Colon (tissue), 2 donors: ENCODE results near the gene KCNMB3.
A peak's percentile ranks its signal among the peaks of the same experiment; 100 is the strongest.
"Not testable (repeated sequence)": the region's sequence is repeated elsewhere in the genome, so short reads cannot be mapped to it uniquely, and the experiment has no call there.

Experiments
- FAIRE-seq: peaks from 2 replicates; lab custom pipeline; 2012; peaks lifted over from hg19 to GRCh38; lab: Jason Lieb, UNC
- donor health status: control.
- donor health status: control.

KCNMB3 gene

GRCh38 chr3:179264449-179264848 lies 13.5 kb upstream of the KCNMB3 start:
- FAIRE-seq, result no peak

DNA sequence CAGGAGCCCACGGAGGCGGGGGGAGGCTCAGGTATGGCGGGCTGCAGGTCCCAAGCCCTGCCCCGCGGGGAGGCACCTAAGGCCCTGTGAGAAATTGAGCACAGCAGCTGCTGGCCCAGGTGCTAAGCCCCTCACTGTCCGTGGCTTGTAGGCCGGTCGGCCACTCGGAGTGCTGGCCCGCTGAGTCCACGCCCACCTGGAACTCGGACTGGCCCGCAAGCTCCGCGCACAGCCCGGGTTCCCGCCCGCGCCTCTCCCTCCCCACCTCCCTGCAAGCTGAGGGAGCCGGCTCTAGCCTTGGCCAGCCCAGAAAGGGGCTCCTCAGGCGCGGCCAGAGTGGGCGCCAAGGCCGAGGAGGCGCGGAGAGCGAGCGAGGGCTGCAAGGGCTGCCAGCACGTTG lies 12.2 kb upstream of the KCNMB3 start:
- FAIRE-seq, result no peak

GRCh38 chr3:179260949-179261765 lies 10.2 kb upstream of the KCNMB3 start:
- no peak for FAIRE-seq

DNA sequence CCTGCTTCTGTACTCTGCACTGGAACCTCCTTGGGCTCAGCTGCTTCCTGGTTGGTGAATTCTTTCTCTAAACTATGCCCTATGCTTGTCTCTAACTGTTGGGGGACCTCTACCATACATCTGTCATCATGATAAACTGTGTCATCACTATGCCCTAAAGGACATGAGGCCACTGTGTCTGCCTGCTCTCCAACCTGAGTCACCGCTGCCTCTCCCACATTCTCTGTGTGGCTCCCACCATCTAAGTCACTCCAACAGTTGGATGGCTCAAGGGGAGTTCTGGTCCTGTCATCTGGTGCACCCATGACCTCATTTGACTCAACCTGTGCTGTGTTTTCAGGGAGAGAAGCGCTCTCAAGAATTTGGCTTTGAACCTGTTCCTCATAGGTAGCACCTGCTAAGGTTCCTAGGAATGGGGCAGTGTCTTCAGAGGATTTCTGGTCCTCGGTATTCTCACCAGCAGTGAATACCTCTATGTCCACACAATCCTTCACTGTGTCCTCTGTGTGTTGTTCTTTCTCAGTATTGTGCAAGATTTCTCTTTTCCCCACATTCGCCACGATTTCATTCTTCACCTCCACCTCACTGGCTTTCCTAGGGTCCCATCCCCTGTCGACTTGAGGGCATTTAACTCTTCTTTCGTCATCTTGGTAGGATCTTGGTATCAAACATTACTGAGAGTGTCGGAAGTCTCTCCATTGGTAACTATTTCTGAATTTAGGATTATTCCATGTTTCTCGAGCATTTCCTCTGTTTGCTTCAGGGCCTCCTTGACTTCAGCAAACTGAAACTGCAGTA lies 9.2 kb upstream of the KCNMB3 start:
- not testable (repeated sequence) for FAIRE-seq

DNA sequence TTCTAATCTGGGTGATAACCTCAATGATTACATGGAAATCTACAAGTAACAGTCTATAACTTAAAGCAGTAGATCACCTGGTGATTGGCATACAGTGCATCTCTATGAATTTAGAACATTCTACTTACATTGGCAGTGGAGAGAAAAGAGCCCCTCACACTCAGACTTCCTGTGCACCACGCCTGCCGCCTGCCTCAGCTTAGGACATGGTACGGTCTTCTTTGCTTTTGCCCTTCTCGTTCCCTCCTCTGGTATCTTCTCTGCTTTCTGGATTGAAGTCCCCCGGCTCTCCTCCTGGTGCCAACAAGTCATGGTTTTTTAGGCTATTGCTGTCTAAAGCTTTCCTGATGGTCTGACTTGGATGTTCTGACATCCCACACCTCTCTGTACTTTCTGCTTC lies 7.9 kb upstream of the KCNMB3 start:
- no peak for FAIRE-seq

DNA sequence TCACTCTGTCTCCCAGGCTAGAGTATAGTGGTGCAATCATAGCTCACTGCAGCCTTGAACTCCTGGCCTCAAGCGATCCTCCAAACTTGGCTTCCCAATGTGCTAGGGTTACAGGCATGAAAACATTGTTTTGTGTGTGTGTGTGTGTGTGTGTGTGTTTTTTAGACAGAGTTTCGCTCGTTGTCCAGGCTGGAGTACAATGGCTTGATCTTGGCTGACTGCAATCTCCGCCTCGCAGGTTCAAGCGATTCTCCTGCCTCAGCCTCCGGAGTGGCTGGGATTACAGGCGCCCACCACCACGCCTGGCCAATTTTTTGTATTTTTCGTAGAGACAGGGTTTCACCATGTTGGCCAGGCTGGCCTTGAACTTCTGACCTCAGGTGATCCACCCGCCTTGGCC lies 6.8 kb upstream of the KCNMB3 start:
- not testable (repeated sequence) for FAIRE-seq

DNA sequence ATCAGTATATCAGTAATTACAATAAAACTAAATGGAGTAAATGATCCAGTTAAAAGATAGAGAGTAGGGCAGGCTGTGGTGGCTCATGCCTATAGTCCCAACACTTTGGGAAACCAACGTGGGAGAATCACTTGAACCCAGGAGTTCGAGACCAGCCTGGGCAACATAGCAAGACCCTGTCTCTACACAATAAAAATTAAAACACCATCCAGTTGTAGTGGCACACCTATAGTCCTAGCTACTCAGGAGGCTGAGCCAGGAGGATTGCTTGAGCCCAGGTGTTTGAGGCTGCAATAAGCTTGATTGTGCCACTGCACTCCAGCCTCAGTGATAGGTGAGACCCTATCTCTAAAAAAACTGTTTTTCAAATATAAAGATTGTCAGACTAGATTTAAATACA lies 5.9 kb upstream of the KCNMB3 start:
- no peak for FAIRE-seq

DNA sequence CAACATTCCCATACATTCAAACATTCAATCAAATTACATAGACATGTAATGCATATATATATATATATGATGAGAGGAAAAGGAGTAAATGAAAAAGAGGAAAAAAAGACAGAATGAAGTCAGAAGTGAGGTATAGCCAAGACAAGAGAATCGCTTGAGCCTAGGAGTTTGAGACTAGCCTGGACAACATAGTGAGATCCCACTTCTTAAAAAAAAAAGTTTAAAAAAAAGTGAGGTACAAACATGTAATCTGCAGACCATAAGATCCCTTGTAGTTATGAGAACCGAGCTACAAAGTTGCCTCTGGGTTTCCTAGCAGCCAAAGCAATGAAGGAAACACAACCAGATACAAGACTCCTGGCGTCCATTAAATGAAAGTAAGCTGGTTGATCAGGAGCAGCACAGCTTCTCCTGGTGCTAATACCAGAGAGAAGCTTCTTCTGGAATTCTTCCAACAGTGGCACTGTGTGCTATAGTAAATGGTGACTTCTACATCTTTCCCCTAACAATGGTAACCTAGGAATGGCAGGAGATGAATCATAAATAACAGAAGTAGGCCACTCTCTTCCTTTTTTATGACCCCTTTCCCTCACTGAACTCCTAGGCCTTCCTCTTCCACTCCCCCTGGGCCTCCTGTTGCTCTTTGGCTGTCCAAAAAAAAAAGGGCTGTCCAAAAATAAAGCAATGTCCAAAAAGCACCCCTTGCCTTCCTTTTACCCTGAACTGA lies 3.5 kb downstream of the KCNMB3 start:
- FAIRE-seq, result no peak

- FAIRE-seq, result no peak
Measured at GRCh38 chr3:179244878-179245277, 6.0 kb downstream of the KCNMB3 start.

GRCh38 chr3:179242859-179243258 lies 8.1 kb downstream of the KCNMB3 start:
- FAIRE-seq, result not testable (repeated sequence)

DNA sequence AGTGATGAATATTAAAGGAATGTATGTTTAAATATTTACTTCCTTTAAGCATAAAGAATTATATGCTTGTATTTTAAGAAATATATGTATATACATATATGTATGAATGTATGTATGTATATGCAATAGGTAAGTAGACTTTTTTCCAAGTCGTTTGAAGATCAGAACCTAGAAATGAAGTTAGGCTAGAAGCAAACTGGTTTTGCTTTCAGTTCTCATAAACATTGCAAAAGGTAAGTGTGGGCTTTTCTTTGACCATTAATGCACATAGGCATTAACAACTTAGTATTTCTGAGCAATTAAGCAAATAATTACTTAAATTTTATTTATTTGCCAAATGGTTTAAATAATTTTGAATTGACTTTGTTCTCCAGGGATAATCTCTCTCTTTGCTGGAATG lies 10.6 kb downstream of the KCNMB3 start:
- FAIRE-seq, result peak; percentile 65

DNA sequence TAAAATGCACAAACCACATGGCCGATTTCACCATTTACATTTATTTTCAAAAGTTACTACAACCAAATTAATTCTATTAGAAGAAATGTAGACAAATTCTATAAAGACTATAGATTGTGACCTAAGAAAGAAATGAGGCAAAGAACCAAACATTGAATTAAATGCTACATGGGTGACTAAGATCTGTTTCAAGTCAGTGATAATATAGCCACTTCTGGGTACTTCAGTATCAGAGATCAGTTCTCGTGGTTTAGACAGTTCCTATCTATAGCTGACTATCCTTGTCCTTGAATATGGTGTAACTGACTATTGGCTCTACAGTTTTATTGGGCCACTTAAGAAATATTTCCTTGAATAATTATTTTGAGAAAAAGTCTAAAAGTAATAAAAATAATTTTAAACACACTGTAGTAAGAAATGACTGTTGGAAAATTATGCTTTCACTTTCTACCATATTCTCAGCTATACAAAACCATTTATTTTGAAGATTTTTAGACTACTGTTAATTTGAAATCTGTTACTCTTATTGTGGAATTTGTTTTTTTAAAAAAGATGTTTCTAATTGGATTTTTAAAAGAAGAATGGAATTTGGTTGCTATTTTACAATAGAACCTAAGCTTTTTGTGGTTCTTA lies 14.1 kb downstream of the KCNMB3 start:
- FAIRE-seq, result no peak

DNA sequence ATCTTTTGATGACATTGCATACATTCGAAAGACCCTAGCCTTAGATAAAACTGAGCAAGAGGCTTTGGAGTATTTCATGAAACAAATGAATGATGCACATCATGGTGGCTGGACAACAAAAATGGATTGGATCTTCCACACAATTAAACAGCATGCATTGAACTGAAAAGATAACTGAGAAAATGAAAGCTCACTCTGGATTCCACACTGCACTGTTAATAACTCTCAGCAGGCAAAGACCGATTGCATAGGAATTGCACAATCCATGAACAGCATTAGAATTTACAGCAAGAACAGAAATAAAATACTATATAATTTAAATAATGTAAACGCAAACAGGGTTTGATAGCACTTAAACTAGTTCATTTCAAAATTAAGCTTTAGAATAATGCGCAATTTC lies 16.7 kb downstream of the KCNMB3 start:
- FAIRE-seq, result no peak

DNA sequence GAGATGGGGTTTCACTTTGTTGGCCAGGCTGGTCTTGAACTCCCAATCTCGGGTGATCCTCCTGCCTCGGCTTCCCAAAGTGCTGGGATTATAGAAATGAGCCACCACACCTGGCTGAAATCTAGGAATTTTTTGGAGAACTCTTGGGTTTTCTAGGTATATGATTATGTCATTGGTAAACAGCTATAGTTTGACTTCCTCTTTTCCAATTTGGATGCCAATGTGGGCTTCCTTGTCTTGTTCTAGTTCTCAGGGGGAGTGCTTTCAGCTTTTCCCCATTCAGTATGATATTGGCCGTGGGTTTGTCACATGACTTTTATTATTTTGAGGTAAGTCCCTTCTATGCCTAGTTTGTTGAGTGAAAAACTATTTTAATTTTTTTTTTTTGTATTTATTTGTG lies 17.9 kb downstream of the KCNMB3 start:
- no peak for FAIRE-seq

- FAIRE-seq, result no peak
Measured at GRCh38 chr3:179229177-179229576, 21.7 kb downstream of the KCNMB3 start.

GRCh38 chr3:179227349-179227748 lies 23.6 kb downstream of the KCNMB3 start:
- FAIRE-seq, result no peak

GRCh38 chr3:179224584-179224983 lies 26.3 kb downstream of the KCNMB3 start:
- no peak for FAIRE-seq

DNA sequence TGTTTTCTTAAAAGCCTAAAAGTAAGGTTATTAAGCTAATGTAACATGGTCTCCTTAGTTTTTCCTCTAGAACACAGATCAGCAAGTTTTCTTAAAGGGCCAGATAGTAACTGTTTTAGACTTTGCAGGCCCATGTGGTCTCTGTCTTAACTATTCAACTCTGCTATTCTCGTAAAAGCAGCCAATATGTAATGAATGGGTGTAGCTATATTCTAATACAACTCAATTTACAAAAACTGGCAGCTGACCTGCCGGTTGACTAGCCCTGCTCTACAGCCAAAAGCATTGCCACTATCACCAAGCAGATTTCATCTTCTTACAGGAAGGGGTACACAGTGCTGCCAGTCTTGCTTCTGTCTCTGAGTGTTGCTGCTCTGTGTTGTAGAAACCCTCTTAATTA lies 27.4 kb downstream of the KCNMB3 start:
- FAIRE-seq, result no peak

DNA sequence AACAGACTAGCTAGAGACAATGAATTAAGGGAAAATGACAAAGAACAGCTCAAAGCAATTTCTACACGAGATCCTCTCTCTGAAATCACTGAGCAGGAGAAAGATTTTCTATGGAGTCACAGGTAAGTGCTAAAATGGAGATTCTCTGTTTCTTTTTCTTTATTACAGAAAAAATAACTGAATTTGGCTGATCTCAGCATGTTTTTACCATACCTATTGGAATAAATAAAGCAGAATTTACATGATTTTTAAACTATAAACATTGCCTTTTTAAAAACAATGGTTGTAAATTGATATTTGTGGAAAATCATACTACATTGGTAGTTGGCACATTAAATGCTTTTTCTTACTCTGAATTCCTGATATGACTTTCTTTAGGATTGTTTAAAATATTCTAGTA lies 32.7 kb downstream of the KCNMB3 start:
- FAIRE-seq, result not testable (repeated sequence)

DNA sequence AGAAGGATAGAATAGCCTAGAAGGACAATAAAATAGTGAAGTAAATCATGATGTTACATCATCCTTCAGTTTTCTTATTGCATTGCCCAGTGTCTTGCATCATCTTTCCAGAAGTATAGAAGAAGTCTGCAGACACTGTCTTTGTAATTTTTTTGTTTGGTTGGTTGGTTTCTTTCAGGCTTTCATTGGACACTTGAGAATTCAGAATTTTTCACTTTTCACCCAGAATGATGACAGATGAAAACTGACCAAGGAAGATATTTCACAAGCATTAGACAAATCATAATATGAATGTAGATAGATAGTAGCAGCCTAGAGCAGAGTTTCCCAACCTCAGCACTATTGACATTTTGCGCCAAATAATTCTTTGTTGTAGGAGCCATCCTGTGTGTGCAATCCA lies 35.4 kb downstream of the KCNMB3 start:
- FAIRE-seq, result not testable (repeated sequence)

- no peak for FAIRE-seq
Measured at GRCh38 chr3:179200790-179201189, 50.1 kb downstream of the KCNMB3 start.

- no peak for FAIRE-seq
Measured at GRCh38 chr3:179196700-179197099, 54.2 kb downstream of the KCNMB3 start.
